LNCaP clone FGC (cell line): ENCODE measurements around the gene NEU2.

Source experiments
- DNase-seq: peaks from one replicate; pipeline ENCODE4 v3.0.0-alpha.2; 2011; ENCODE audit warnings: low read depth
- H3K4me3 ChIP-seq: 2 replicates; pipeline ENCODE4 v1.5.1; 2011; ENCODE audit warnings: mild to moderate bottlenecking, low read depth, low read length, control low read depth
- CTCF ChIP-seq: IDR thresholded peaks from 2 replicates; pipeline ENCODE4 v1.5.1; 2012; ENCODE audit warnings: mild to moderate bottlenecking; ENCODE audit not compliant: control insufficient read depth, insufficient read depth; ENCODE audit errors: extremely low read depth

The NEU2 gene

GRCh38 chr2:233035426-233036161 is 3.1 kb downstream of the NEU2 start:
- no peak for DNase-seq
- TF ChIP-seq CTCF = no peak
- no peak overlapping the region for H3K4me3 ChIP-seq

GRCh38 chr2:233036162-233036838 is 3.8 kb downstream of the NEU2 start:
- no peak for DNase-seq
- H3K4me3 ChIP-seq = no peak overlapping the region
- TF ChIP-seq CTCF = no peak

- no peak overlapping the region for H3K4me3 ChIP-seq
- no peak for DNase-seq
- no peak for TF ChIP-seq CTCF
Observed at GRCh38 chr2:233037078-233037477, 4.6 kb downstream of the NEU2 start.

GRCh38 chr2:233039212-233039845 is 6.9 kb downstream of the NEU2 start:
- TF ChIP-seq CTCF = no peak
- no peak overlapping the region for H3K4me3 ChIP-seq
- DNase-seq = no peak

- no peak for TF ChIP-seq CTCF
- no peak for DNase-seq
- no peak overlapping the region for H3K4me3 ChIP-seq
Observed at GRCh38 chr2:233039846-233040530, 7.5 kb downstream of the NEU2 start.

GRCh38 chr2:233040571-233040970 is 8.1 kb downstream of the NEU2 start:
- no peak for DNase-seq
- TF ChIP-seq CTCF = no peak
- H3K4me3 ChIP-seq = no peak overlapping the region
